Large intestine (tissue), 3 donors: ENCODE measurements around the gene OTOP2. TPM values are rescaled to one million over a fixed set of nuclear protein-coding genes. Genes with fewer than 3 reads are reported as not detected.

Experiments used
- DNase-seq, 2 donors: peaks; one replicate each; pipeline versions ENCODE4 v3.0.0 to v3.0.0-alpha.2; 2013
- H3K27ac ChIP-seq: one replicate; pipeline ENCODE4 v1.5.1; 2013; ENCODE audit warnings: low read length
- H3K27me3 ChIP-seq: 2 replicates; pipeline ENCODE4 v1.6.1; 2013; ENCODE audit warnings: low read length; ENCODE audit not compliant: control insufficient read depth, insufficient read depth
- H3K36me3 ChIP-seq: 2 replicates; pipeline ENCODE4 v1.6.1; 2013; ENCODE audit warnings: low read length; ENCODE audit not compliant: control insufficient read depth, insufficient read depth
- H3K4me1 ChIP-seq: one replicate; pipeline ENCODE4 v1.6.1; 2013; ENCODE audit warnings: low read length; ENCODE audit not compliant: control insufficient read depth, insufficient read depth
- H3K4me3 ChIP-seq: one replicate; pipeline ENCODE4 v1.5.1; 2013; ENCODE audit warnings: low read length
- H3K9me3 ChIP-seq: one replicate; pipeline ENCODE4 v1.6.1; 2013; ENCODE audit warnings: mild to moderate bottlenecking, low read depth, low read length, moderate library complexity; ENCODE audit not compliant: control insufficient read depth
- WGBS: methylation state at CpG from one replicate; pipeline ENCODE4 v1.1.5; 2013; ENCODE audit warnings: low lambda C conversion rate; ENCODE audit not compliant: insufficient coverage; 5-methylcytosine and 5-hydroxymethylcytosine counted together
- polyA plus RNA-seq: library from polyadenylated mRNA; unstranded; fragments of 120-200 nt; gene quantifications from one replicate; pipeline ENCODE4 v1.2.1, GENCODE V29; 2013

The OTOP2 gene
- polyA plus RNA-seq, 1 donor: 1.6 TPM

GRCh38 chr17:74941128-74941725, 17.2 kb downstream of the OTOP2 start:
- Histone ChIP-seq H3K9me3 (peaks cover 2% of the 10 kb centered on the region), H3K4me1 (peaks cover 29% of the 10 kb centered on the region), H3K27me3 (peaks cover 45% of the 10 kb centered on the region), H3K27ac (no peak overlapping the region), H3K36me3 (no peaks in the 10 kb centered on the region), H3K4me3 (no peak overlapping the region)
- no peak for DNase-seq
- no CpG with 5 or more reads among the region's 21 CpGs for WGBS

- Histone ChIP-seq H3K36me3 (no peaks in the 10 kb centered on the region), H3K9me3 (no peaks in the 10 kb centered on the region), H3K27me3 (peaks cover 27% of the 10 kb centered on the region), H3K27ac (no peak overlapping the region), H3K4me3 (no peak overlapping the region), H3K4me1 (peaks cover 9% of the 10 kb centered on the region)
- no peak for DNase-seq
- no CpG with 5 or more reads among the region's 13 CpGs for WGBS
These were observed 19.9 kb downstream of the OTOP2 start for GRCh38 chr17:74943808-74944522.

- Histone ChIP-seq H3K4me3 (no peak overlapping the region), H3K36me3 (no peaks in the 10 kb centered on the region), H3K27me3 (peaks cover 22% of the 10 kb centered on the region), H3K9me3 (no peaks in the 10 kb centered on the region), H3K4me1 (peaks cover 9% of the 10 kb centered on the region), H3K27ac (no peak overlapping the region)
- no CpG with 5 or more reads among the region's 6 CpGs for WGBS
- no peak for DNase-seq
These were observed 21.5 kb downstream of the OTOP2 start for GRCh38 chr17:74945543-74945942.

GRCh38 chr17:74946641-74947040, 22.6 kb downstream of the OTOP2 start:
- no CpG with 5 or more reads among the region's 14 CpGs for WGBS
- Histone ChIP-seq H3K36me3 (no peaks in the 10 kb centered on the region), H3K9me3 (no peaks in the 10 kb centered on the region), H3K4me3 (no peak overlapping the region), H3K27ac (no peak overlapping the region), H3K27me3 (peaks cover 15% of the 10 kb centered on the region), H3K4me1 (peaks cover 20% of the 10 kb centered on the region)
- no peak for DNase-seq

- Histone ChIP-seq H3K27ac (no peak overlapping the region), H3K36me3 (no peaks in the 10 kb centered on the region), H3K9me3 (no peaks in the 10 kb centered on the region), H3K27me3 (peaks cover 15% of the 10 kb centered on the region), H3K4me3 (no peak overlapping the region), H3K4me1 (peaks cover 25% of the 10 kb centered on the region)
- no CpG with 5 or more reads among the region's 17 CpGs for WGBS
- no peak for DNase-seq
These were observed 23.1 kb downstream of the OTOP2 start for GRCh38 chr17:74947041-74947754.

- Histone ChIP-seq H3K27ac (no peak overlapping the region), H3K27me3 (peaks cover 4% of the 10 kb centered on the region)
These were observed 25.5 kb downstream of the OTOP2 start for GRCh38 chr17:74949455-74950115.

GRCh38 chr17:74950207-74950606, 26.1 kb downstream of the OTOP2 start:
- H3K36me3 ChIP-seq: no peaks in the 10 kb centered on the region
- no peak overlapping the region for H3K4me3 ChIP-seq
- H3K9me3 ChIP-seq: peaks cover 2% of the 10 kb centered on the region
- peaks cover 43% of the 10 kb centered on the region for H3K4me1 ChIP-seq
- H3K27me3 ChIP-seq: peaks cover 4% of the 10 kb centered on the region
- H3K27ac ChIP-seq: peak overlapping the region; percentile 2
- peak in 1 of 2 donors; percentile 52 for DNase-seq
- WGBS: no CpG with 5 or more reads among the region's 8 CpGs

More at GRCh38 chr17:74949455-74950115, 25.5 kb downstream of the OTOP2 start:
- Histone ChIP-seq H3K36me3 (no peaks in the 10 kb centered on the region), H3K9me3 (peaks cover 2% of the 10 kb centered on the region), H3K4me3 (no peak overlapping the region), H3K4me1 (peaks cover 43% of the 10 kb centered on the region)
- no peak for DNase-seq
- WGBS: no CpG with 5 or more reads among the region's 12 CpGs

GRCh38 chr17:74951065-74951464, 27.0 kb downstream of the OTOP2 start:
- no peak overlapping the region for H3K4me3 ChIP-seq
- no peak for DNase-seq
- peaks cover 43% of the 10 kb centered on the region for H3K4me1 ChIP-seq
- H3K27ac ChIP-seq: peak overlapping the region; percentile 2
- H3K27me3 ChIP-seq: peaks cover 4% of the 10 kb centered on the region
- peaks cover 2% of the 10 kb centered on the region for H3K36me3 ChIP-seq
- no CpG with 5 or more reads among the region's 3 CpGs for WGBS
- peaks cover 2% of the 10 kb centered on the region for H3K9me3 ChIP-seq

- H3K9me3 ChIP-seq: peaks cover 8% of the 10 kb centered on the region
- H3K36me3 ChIP-seq: peaks cover 5% of the 10 kb centered on the region
- peaks cover 43% of the 10 kb centered on the region for H3K4me1 ChIP-seq
- no peak for DNase-seq
- H3K27ac ChIP-seq: peak overlapping the region; percentile 91
- H3K27me3 ChIP-seq: no peaks in the 10 kb centered on the region
- H3K4me3 ChIP-seq: no peak overlapping the region
- WGBS: no CpG with 5 or more reads among the region's 32 CpGs
These were observed 27.8 kb downstream of the OTOP2 start for GRCh38 chr17:74951680-74952421.
